Skin of body (tissue), 2 donors: ENCODE data around the gene PRRC2A. TPM values are rescaled to one million over a fixed set of nuclear protein-coding genes. Genes with fewer than 3 reads are reported as not detected.
"Not testable (repeated sequence)": the region's sequence is repeated elsewhere in the genome, so short reads cannot be mapped to it uniquely, and the experiment has no call there.

Source experiments
- DNase-seq: peaks from one replicate; lab custom pipeline; 2025; lab: John Stamatoyannopoulos, UW
- total RNA-seq: library from RNA; depleted of rRNA; stranded (reverse); fragments of >200 nt; gene quantifications from one replicate; pipeline ENCODE4 v1.2.3, GENCODE V29; 2014

The PRRC2A gene
- total RNA-seq, 1 donor from 2014 or later: 49.6 TPM

GRCh38 chr6:31585491-31585890, 35.0 kb upstream of the PRRC2A start:
- DNase-seq: no peak

DNA sequence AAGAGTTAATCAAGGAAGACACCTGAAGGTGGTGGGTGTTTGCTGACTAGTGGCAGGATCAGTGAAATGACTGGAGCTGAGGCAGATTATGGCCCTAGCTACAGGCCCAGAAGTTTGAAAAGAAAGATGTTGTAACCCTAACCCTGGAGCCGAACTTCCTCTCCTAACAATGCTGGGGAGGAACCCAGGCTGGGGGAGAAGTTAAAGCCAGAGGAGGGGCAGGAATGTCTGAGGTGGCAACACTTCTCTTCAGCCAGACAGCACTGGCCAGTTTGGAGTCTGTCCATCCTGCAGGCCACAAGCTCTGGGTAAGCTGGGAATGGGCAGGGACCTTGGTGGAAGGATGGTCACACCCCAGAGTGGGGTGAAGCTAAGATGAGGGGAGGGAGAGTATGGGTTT, 34.5 kb upstream of the PRRC2A start, which contains the start of gene LST1:
LST1 (plus strand) TSS at position 270 of the 400 bp plus-strand sequence. CDS start 1,023 bp downstream, outside the sequence.
- DNase-seq: no peak

DNA sequence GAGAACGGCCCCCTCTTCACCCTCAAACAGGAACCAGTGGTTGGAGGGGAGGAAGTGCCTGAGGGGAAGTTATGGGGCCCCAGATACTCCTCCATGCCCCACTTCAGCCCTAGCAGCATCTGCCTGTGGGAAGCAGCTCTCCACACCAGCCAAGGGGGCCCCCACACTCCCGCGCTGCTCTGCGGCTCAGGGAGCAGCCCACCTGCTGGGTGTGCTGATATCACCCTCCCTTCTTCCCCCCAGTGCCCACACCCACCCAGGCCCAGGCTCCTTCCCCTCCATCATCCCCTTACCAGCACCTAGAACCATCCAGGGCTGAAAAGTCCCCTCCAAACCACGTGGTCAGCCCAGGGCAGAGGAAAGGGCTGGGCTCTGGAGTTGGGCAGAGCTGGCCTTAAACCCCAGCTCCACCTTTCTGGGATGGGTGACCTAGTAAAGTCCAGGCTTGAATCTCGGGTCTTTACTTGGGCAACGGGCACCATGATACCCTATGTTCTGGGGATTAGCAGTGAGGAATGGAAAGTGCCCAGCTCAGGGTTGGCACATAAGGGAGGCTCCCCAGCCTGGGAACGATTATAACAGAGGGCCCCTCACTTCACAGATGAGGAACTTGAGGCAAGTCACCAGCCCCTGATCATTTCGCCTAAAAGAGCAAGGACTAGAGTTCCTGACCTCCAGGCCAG, 33.8 kb upstream of the PRRC2A start:
- DNase-seq: no peak

DNA sequence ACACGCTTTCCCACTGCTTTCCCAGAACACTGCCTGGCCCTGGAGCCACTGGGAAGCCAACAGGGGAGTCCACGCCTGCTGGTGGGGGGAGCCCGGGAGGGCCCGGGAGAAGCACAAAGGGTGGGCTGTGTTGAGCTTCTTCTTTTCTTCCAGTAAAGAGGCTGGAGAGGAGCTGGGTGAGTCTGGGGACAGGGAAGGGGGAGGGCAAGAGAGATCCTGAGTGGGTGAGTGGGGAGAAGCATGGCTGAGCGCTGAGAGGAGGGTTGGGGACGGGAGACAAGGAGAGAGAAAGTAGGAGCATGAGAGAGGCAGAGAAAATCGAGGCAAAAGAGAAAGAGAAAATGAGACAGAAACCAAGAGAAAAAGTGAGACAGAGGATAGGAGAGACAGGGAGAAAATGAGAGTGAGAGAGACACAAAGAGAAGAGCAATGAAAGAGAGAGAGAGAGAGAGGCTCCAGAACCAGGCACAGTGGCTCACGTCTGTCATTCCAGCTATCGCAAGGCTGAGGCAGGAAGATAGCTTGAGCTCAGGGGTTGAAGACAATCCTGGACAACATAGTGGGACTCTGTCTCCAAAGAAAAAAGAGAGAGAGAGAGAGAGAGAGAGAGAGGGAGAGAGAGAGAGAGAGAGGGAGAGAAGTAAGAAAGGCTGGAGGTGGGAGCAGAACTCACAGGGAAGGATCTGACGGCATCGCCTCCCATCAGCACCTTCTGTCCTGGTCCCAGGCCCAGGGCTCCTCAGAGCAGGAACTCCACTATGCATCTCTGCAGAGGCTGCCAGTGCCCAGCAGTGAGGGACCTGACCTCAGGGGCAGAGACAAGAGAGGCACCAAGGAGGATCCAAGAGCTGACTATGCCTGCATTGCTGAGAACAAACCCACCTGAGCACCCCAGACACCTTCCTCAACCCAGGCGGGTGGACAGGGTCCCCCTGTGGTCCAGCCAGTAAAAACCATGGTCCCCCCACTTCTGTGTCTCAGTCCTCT, 32.4 kb upstream of the PRRC2A start:
- DNase-seq: no peak

DNA sequence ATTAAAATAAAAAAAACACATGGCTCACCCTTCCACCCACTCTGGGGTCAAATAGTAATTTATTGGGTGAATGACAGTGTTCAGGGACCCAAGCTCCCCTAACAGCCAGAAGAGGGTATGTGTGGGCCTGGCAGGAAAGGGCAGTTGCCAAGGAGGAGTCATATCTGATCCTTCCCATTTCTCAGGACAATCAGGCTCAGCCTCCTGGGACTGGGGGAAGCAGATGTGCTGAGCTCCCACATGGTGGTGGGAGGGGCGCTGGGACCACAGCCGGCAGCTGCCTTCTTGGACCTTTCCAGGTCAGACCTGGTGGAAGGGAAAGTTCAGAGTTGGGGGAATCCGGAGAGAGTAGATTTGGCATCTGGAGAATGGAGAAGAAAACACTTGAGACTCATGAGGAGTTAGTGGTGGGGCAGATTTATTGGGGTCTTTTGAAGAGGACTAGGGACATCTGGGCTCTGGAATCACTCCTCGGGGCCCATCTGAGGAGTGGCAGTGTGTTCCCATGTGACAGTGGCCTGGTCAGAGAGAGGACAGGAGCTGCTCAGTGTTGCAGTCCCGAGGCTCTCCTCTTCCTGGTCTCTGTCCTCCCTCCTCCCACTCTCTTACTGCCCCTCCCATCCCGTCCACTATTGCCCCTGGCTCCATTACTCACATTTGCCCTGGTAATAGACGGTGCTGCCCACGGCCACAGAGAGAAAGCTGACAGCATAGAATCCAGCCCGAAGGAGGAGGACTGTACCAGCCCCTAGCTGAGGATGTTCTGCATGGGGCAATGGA, 31.5 kb upstream of the PRRC2A start:
- DNase-seq: no peak

- not testable (repeated sequence) for DNase-seq
Measured at GRCh38 chr6:31590691-31591090, 29.8 kb upstream of the PRRC2A start.

- no peak for DNase-seq
Measured at GRCh38 chr6:31592396-31592771, 28.1 kb upstream of the PRRC2A start.

- no peak for DNase-seq
Measured at GRCh38 chr6:31597006-31597405, 23.5 kb upstream of the PRRC2A start.

DNA sequence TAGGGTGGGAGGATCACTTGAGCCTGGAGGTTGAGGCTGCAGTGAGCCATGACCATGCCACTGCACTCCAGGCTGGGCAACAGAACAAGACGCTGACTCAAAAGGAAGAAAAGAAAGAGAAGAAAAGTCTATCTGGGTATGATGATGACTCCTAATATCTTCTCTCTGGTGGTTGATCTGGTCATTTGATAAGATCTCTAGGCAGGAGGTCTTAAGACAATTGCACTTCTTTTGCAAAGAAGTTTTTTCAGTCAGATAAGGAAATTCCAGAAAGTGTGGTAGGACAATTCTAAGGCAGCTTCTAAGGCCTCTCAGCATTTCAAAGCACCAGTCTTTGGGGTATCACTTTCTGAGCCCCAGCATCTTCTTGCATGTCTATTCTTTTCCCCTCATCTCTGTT, 13.2 kb upstream of the PRRC2A start:
- no peak for DNase-seq

DNA sequence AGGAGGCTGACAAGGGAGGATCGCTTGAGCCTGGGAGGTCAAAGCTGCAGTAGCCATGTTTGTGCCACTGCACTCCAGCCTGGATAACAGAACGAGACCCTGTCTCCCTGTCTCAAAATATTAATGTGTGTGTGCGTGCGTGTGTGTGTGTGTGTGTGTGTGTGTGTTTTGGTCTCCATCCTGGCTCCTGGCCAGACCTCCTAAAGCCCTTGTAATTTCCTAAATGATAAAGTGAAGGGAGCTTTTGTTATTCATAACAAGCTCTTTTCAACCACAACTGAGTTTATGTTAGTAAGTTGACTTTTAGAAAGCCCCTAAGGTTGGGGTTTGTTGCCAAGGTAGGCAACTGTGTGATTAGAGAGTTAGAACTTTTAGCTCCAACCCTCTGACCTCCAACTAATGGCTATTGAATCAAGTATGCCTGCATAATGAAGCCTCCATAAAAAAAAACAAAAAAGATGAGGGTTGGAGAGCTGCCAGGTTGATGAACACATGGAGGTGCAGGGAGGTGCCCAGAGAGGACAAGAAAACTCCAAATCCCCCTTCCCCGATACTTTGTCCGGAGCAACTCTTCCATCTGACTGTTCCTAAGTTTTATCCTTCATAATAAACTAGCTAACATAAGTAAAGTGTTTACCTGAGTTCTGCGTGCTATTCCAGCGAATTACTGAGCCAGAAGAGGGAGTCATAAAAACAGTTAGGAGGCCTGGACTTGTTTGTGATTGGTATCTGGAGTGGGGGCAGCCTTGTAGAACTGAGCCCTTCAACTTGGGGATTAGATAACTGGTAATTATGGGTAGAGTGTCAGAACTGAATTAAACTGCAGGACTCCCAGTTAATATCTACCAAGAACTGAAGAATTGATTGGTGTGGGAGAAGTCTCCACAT, 10.8 kb upstream of the PRRC2A start:
- no peak for DNase-seq

DNA sequence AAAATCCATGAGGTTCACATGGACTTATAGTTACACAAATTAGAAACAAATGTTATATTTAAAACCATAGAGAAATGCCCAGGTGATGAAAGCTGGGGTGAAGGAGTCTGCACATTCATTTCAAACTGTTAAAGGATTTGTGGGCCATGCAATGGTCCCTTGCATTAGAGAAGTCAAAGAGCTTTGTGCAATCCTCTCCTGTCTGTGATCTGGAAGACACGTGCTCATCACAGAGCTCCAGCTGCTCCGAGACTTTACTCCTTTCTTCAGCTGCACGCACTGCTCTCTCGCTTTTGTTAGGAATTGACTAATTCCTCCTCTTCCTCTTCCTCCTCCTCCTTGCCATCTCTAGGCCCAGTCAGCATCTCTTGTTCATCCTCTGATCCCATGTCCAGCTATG, 9.5 kb upstream of the PRRC2A start:
- no peak for DNase-seq

- no peak for DNase-seq
Measured at GRCh38 chr6:31614075-31614619, 6.4 kb upstream of the PRRC2A start.

GRCh38 chr6:31614684-31615578, 5.6 kb upstream of the PRRC2A start, which contains the start of gene AIF1:
AIF1 (plus strand) TSS chr6:31615234; CDS start chr6:31615330, 96 bp downstream.
- DNase-seq: no peak

GRCh38 chr6:31615748-31616147, 4.8 kb upstream of the PRRC2A start:
- DNase-seq: no peak

GRCh38 chr6:31617010-31617409, 3.5 kb upstream of the PRRC2A start:
- no peak for DNase-seq

DNA sequence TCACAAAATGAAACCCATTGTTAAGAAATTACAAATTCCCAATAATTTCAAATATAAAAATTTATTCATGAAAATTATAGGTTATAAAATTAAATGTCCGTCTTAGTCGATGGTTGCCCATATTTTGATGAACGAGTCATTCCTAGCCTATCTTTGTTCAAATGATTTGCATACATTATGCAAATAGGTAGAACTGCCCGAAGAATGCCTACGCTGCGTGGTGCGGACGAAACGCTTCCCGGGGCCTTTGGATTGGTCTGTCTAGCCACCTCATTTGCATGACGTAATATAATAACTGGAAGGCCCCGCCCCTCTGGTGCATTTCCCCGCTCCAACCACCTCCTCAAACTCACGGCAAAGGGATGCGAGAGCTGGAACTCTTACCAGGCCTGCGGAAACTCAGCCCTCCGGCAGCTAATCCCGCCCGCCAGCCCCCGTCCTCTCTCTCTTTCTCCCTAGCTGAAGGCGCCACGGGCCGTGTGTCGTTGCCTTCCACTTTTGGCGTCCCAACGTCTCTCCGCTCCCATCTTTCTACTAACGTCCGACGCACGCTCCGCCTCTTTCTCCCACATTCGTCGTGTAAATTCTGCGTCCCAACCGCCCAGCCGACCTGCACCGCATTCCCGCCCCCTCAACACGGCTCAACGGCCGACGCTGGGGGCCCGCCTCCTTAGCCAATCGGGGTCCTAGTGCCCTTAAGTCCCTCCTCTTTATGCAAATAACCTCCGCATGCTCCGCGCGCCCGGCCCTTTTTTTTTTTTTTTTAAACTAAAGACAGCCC, 520 bp upstream of the PRRC2A start:
- DNase-seq: peak; percentile 99

- DNase-seq: no peak
Measured at GRCh38 chr6:31621320-31621939, 915 bp downstream of the PRRC2A start.

DNA sequence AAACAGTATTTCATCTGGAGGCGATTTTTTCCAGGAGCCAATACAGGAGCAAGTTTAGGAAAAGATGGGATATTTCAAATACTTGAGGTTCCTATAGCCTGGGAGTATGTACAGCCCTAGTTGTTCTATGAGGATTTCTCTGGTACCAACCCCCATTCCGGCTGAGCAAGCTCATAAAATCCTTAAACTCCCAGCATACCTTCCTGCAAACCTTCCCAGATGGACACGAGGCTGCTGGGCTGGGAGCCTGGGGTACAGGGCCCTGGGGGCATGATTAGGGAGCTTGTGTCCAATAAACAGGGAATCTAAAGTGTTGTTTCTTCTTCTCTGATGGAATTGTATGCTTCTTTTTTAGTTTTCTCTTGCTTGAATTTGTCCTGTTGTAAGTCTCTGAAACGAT, 1.5 kb downstream of the PRRC2A start:
- no peak for DNase-seq
